KMS-11 (cell line): ENCODE measurements around the gene KANK3.

Source experiments
- H2AFZ ChIP-seq: fragments of 200-600 bp; sonication (generic); 2 replicates; pipeline ENCODE4 v1.6.1; 2016; ENCODE audit warnings: antibody characterized with exemption, mixed run types, low read depth
- H3K27ac ChIP-seq: fragments of 200-600 bp; sonication (generic); 2 replicates; pipeline ENCODE4 v1.6.1; 2016; ENCODE audit warnings: mild to moderate bottlenecking, mixed run types
- H3K27me3 ChIP-seq: fragments of 200-600 bp; sonication (generic); 2 replicates; pipeline ENCODE4 v1.6.1; 2017; ENCODE audit warnings: mild to moderate bottlenecking, low read depth, mixed run types, moderate library complexity; ENCODE audit not compliant: insufficient read depth
- H3K36me3 ChIP-seq: fragments of 200-600 bp; sonication (generic); 2 replicates; pipeline ENCODE4 v1.6.1; 2017; ENCODE audit warnings: mild to moderate bottlenecking, mixed run types; ENCODE audit not compliant: insufficient read depth
- H3K4me1 ChIP-seq: fragments of 200-600 bp; sonication (generic); 2 replicates; pipeline ENCODE4 v1.6.1; 2016; ENCODE audit warnings: mild to moderate bottlenecking, low read depth, mixed run types; ENCODE audit not compliant: poor library complexity, severe bottlenecking
- H3K4me2 ChIP-seq: fragments of 200-600 bp; sonication (generic); 2 replicates; pipeline ENCODE4 v1.7.0; 2016; ENCODE audit warnings: mild to moderate bottlenecking, mixed run types
- H3K4me3 ChIP-seq: fragments of 200-600 bp; sonication (generic); IDR thresholded peaks from 2 replicates; pipeline ENCODE4 v1.6.1; 2017; ENCODE audit warnings: low read depth, low read length, mixed read lengths; ENCODE audit not compliant: insufficient read depth
- H3K79me2 ChIP-seq: fragments of 200-600 bp; sonication (generic); 2 replicates; pipeline ENCODE4 v1.6.1; 2016; ENCODE audit warnings: low read depth, mixed run types; ENCODE audit not compliant: insufficient read depth
- H3K9ac ChIP-seq: fragments of 200-600 bp; sonication (generic); 2 replicates; pipeline ENCODE4 v1.6.1; 2016; ENCODE audit warnings: mild to moderate bottlenecking, mixed run types
- H4K20me1 ChIP-seq: fragments of 200-600 bp; sonication (generic); 2 replicates; pipeline ENCODE4 v1.6.1; 2016; ENCODE audit warnings: mild to moderate bottlenecking, mixed run types; ENCODE audit not compliant: insufficient read depth
- TF ChIP-seq, protein P1 (sequence below): fragments of 200-600 bp; sonication (generic); conservative IDR thresholded peaks from 2 replicates; pipeline ENCODE4 v1.6.1; 2017; ENCODE audit warnings: low read depth, mild to moderate bottlenecking, antibody characterized with exemption, low read length, moderate library complexity, mixed read lengths

The KANK3 gene

DNA sequence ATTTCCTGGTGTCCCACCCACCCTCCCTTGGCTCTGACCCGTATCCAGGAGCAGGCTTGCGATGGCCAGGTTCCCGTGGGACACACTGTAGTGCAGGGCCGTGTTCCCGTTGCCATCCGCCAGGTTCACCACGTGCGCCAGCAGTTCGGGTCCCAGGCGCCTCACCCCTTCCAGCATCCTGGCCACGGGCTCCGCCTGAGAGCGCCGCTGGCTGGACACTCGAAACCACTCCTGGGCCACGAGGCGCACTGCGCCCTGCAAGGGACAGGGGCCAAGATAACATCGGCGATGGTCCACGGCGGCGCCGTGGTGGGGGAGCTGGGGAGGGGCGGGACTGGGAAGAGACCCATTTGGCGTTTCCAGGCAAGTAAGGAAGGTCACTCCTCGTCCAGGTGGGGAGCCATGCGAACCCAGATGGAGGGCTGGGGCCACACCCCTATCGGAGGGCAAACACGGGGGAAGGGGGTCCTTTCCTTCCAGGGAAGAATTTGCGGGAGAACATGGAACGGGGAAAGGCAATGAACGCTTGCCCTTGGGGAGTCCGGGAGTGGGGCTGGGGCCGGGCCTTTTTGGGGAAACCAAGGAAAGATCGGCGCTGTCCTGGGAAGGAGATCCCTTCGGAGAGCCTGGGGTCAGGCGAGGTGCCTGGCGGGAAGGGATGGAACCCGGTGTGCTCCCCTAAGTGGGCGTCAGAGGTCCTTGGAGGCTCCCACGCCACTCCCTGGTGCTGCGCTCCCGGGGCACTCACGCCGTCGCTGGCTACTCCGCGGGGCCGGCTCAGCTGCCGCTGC lies 9.9 kb downstream of the KANK3 start:
- Histone ChIP-seq H3K27me3 (peaks cover 5% of the 10 kb centered on the region; the same call in 1 of the 2 replicates), H3K4me1 (no peaks in the 10 kb centered on the region), H3K79me2 (no peaks in the 10 kb centered on the region), H2AFZ (no peak overlapping the region), H4K20me1 (no peaks in the 10 kb centered on the region), H3K36me3 (no peaks in the 10 kb centered on the region), H3K9ac (no peak overlapping the region), H3K27ac (no peak overlapping the region), H3K4me2 (no peak overlapping the region), H3K4me3 (no peak overlapping the region)
- TF ChIP-seq, protein P1, sequence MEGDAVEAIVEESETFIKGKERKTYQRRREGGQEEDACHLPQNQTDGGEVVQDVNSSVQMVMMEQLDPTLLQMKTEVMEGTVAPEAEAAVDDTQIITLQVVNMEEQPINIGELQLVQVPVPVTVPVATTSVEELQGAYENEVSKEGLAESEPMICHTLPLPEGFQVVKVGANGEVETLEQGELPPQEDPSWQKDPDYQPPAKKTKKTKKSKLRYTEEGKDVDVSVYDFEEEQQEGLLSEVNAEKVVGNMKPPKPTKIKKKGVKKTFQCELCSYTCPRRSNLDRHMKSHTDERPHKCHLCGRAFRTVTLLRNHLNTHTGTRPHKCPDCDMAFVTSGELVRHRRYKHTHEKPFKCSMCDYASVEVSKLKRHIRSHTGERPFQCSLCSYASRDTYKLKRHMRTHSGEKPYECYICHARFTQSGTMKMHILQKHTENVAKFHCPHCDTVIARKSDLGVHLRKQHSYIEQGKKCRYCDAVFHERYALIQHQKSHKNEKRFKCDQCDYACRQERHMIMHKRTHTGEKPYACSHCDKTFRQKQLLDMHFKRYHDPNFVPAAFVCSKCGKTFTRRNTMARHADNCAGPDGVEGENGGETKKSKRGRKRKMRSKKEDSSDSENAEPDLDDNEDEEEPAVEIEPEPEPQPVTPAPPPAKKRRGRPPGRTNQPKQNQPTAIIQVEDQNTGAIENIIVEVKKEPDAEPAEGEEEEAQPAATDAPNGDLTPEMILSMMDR = no peak

DNA sequence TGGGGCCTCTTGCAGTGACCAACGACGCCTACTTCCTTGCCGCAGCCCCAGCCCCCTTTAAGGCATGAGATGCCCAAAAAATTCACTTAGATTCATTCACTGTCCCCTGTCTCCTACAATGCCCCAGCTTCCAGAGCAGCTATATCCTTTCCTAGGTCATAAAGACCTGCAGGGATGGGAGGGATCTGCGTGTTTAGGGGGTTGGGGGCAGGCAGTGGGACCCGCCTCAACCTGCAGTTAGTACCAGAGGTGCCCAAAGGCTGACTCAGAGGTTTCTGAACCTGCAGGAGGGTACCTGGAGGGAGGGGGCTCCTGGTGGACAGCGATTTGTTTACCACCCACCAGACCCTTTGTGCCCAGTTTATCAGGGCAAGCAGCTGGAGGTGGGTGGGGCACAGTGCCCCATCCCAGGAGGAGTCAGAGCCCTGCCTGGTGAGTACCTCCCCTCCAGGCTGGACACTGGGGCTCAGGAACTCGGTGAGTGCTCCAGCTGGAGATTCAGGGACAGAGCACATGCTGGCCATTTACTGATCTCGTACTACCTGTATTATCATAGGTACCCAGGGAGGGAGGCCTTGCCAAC lies 11.7 kb downstream of the KANK3 start:
- no peak overlapping the region for H3K9ac ChIP-seq
- H3K4me2 ChIP-seq = no peak overlapping the region
- H4K20me1 ChIP-seq = no peaks in the 10 kb centered on the region
- H2AFZ ChIP-seq = no peak overlapping the region
- H3K27ac ChIP-seq = no peak overlapping the region
- TF ChIP-seq, protein P1 = no peak
- H3K79me2 ChIP-seq = no peaks in the 10 kb centered on the region
- no peaks in the 10 kb centered on the region for H3K4me1 ChIP-seq
- H3K36me3 ChIP-seq = no peaks in the 10 kb centered on the region
- H3K4me3 ChIP-seq = no peak overlapping the region
- H3K27me3 ChIP-seq = peaks cover 3% of the 10 kb centered on the region; the same call in 1 of the 2 replicates

DNA sequence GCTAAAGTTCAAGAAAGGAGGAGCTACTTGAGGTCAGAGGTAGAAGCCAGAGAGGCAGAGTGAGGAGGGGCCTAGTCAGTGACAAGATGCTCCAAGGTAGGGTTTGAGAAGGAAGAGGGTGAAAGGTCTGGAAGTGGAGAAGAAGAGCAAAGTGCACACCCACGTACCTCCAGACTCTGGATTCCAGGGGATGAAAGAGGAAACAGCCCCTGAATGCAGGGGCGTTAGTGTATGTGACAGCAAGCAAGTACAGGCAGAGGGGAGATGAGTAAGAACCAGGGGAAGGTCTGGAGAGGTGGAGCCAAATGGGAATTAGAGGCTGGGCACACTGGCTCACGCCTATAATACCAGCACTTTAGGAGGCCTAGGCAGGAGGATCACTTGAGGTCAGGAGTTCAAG lies 13.1 kb downstream of the KANK3 start:
- Histone ChIP-seq H3K36me3 (no peaks in the 10 kb centered on the region), H3K4me1 (no peaks in the 10 kb centered on the region), H3K27me3 (peaks cover 3% of the 10 kb centered on the region; the same call in 1 of the 2 replicates), H2AFZ (no peak overlapping the region), H3K79me2 (no peaks in the 10 kb centered on the region), H4K20me1 (no peaks in the 10 kb centered on the region), H3K4me2 (no peak overlapping the region), H3K27ac (no peak overlapping the region), H3K4me3 (no peak overlapping the region), H3K9ac (no peak overlapping the region)
- TF ChIP-seq, protein P1 = no peak

DNA sequence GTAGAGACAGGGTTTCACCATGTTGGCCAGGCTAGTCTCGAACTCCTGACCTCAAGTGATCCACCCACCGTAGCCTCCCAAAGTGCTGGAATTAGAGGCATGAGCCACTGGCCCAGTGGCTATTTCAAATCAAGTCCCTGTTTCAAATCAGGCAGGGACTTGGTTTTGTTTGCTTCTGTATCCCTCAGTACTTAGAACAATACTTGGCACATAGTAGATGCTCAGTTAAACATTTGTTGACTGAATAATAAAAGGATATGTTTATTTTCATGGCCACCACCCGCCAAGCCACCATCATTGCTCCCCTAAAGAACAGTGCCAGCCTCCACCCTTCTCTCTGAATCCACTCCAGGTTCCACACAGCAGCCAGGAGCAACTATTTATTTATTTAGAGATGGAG lies 17.6 kb downstream of the KANK3 start:
- Histone ChIP-seq H3K79me2 (peaks cover 22% of the 10 kb centered on the region), H3K27me3 (no peaks in the 10 kb centered on the region), H2AFZ (no peak overlapping the region), H3K27ac (no peak overlapping the region), H4K20me1 (no peaks in the 10 kb centered on the region), H3K36me3 (peaks cover 6% of the 10 kb centered on the region; the same call in 1 of the 2 replicates), H3K9ac (no peak overlapping the region), H3K4me3 (no peak overlapping the region), H3K4me1 (peaks cover 20% of the 10 kb centered on the region), H3K4me2 (no peak overlapping the region)
- TF ChIP-seq, protein P1 = no peak
